Stomach smooth muscle (tissue), 2 donors: ENCODE measurements around the gene WHRN.

Experiments
- H3K27ac ChIP-seq: one replicate; pipeline ENCODE4 v1.7.0; 2013; ENCODE audit warnings: mild to moderate bottlenecking, low read length, inconsistent platforms
- H3K27me3 ChIP-seq, 2 donors: one replicate each; pipeline ENCODE4 v1.7.0; 2013; ENCODE audit warnings: low read length in 2 of 2; ENCODE audit not compliant: insufficient read depth in 2 of 2, control insufficient read depth in 1 of 2
- H3K36me3 ChIP-seq, 2 donors: one replicate each; pipeline ENCODE4 v1.7.0; 2013; ENCODE audit warnings: low read length in 2 of 2; ENCODE audit not compliant: control insufficient read depth in 2 of 2, insufficient read depth in 2 of 2
- H3K4me1 ChIP-seq: one replicate; pipeline ENCODE4 v1.7.0; 2013; ENCODE audit warnings: low read length; ENCODE audit not compliant: control insufficient read depth, insufficient read depth
- H3K4me3 ChIP-seq, 2 donors: one replicate each; pipeline ENCODE4 v1.7.0; 2013; ENCODE audit warnings: low read length in 2 of 2
- H3K9ac ChIP-seq, 2 donors: one replicate each; pipeline ENCODE4 v1.7.0; 2013; ENCODE audit warnings: low read length in 2 of 2, mild to moderate bottlenecking in 1 of 2
- H3K9me3 ChIP-seq, 2 donors: one replicate each; pipeline ENCODE4 v1.7.0; 2013; ENCODE audit warnings: low read length in 2 of 2; ENCODE audit not compliant: control insufficient read depth in 2 of 2
- donor health status: healthy.
- donor health status: Pancreatic carcinoma.

The WHRN gene

DNA sequence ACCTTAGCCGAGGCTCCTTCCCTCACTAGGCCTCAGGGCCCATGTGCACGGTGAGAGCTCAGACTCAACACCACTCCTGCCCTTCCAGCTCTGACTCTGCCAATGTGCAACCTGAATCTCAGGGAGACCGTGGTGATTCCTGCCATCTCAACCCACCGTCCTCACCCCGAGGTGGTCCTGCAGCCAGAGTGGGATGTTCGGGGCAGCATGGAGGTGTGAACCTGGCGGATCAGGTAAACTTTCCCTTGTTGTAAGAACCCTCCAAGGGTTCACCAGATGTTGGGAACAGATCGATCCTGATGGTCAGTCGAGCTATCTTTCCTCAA lies 117.0 kb downstream of the WHRN start:
- peak overlapping the region; percentile 85 for H3K27ac ChIP-seq
- peak overlapping the region; percentile 91 to 97 for H3K4me3 ChIP-seq
- peaks cover 59% of the 10 kb centered on the region for H3K4me1 ChIP-seq
- no peaks in the 10 kb centered on the region for H3K27me3 ChIP-seq
- no peaks in the 10 kb centered on the region for H3K9me3 ChIP-seq
- no peaks in the 10 kb centered on the region for H3K36me3 ChIP-seq
- peak overlapping the region; percentile 83 to 92 for H3K9ac ChIP-seq

DNA sequence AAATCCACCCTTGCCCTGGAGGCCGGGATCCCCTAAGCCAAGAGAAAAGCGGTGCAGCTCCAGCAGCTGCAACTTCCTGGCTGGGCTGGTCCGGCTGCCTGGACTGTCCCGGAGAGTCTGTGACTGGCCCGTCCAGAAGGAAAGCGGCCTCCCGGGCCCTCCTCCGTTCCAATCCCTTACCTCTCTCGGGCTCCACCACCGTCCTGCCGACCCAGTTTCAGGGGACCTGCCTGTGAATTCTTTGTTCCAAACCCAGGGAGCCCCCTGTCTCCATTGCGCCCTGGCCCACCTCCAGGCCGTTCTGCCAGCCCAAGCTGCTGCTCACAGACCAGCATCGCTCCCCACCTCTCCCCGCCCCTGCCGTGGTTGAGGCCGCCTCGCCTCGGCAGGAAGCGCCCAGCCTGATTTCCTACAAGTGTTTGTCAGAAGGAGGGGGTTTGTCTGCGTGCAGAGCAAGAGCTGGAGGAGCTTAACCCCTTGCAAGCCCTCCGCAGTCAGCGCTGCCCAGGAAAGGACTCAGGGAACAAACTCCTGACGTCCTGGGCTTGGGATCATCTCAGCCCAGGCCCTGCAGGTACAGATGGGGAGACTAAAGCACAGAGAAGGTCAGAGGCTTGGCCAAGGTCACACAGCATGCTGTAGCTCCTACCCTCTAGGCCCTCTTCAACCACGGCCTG lies 117.5 kb downstream of the WHRN start, which contains the start of gene AKNA:
AKNA (minus strand) TSS at position 303 of the 677 bp plus-strand sequence. CDS start 6,649 bp downstream, outside the sequence.
- Histone ChIP-seq H3K27me3 (no peaks in the 10 kb centered on the region), H3K36me3 (no peaks in the 10 kb centered on the region), H3K4me1 (peaks cover 63% of the 10 kb centered on the region), H3K9me3 (no peaks in the 10 kb centered on the region), H3K27ac (peak within 1 kb of the TSS; percentile 85), H3K4me3 (peak within 1 kb of the TSS; percentile 91 to 97), H3K9ac (peak within 1 kb of the TSS; percentile 83 to 92)

- Histone ChIP-seq H3K4me3 (peak overlapping the region; percentile 91 to 97), H3K36me3 (no peaks in the 10 kb centered on the region), H3K27me3 (no peaks in the 10 kb centered on the region), H3K9me3 (no peaks in the 10 kb centered on the region), H3K4me1 (peaks cover 68% of the 10 kb centered on the region), H3K9ac (peak overlapping the region; percentile 83 to 92), H3K27ac (peak overlapping the region; percentile 85)
Observed at GRCh38 chr9:114386886-114387679, 118.2 kb downstream of the WHRN start.

DNA sequence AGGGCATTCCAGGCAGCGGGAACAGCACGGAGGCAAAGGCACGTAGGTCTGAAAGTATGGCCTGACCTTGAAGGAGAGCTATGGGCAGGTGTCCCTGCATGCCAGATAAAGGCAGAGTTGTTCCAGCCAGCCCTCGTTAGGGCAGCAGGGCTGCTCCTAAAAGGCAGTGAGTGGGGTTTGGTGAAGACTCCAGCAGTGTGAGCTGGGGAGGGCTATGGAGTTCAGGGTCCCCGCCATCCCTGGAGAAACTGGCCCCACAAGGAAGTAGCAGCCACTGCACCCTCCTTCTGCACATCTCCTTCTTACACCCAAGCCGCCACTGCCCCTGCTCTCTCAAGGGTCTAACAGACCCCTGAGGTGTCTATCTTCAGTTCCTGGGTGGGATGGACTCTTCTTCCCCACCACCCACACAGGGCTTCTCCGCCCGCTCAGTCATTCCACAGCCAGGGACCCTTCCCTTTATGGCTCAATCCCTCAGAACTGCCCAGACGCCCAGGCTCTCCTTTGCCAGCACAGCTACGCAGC lies 118.8 kb downstream of the WHRN start:
- peak overlapping the region; percentile 85 for H3K27ac ChIP-seq
- peak overlapping the region; percentile 83 to 92 for H3K9ac ChIP-seq
- H3K4me3 ChIP-seq: peak overlapping the region; percentile 91 to 97
- peaks cover 0 to 2% of the 10 kb centered on the region in 2 donors for H3K36me3 ChIP-seq
- peaks cover 72% of the 10 kb centered on the region for H3K4me1 ChIP-seq
- no peaks in the 10 kb centered on the region for H3K27me3 ChIP-seq
- H3K9me3 ChIP-seq: no peaks in the 10 kb centered on the region

GRCh38 chr9:114385397-114386181 lies 119.7 kb downstream of the WHRN start:
- peak overlapping the region; percentile 51 to 83 for H3K9ac ChIP-seq
- peak overlapping the region; percentile 91 to 97 for H3K4me3 ChIP-seq
- H3K27ac ChIP-seq: peak overlapping the region; percentile 85
- H3K27me3 ChIP-seq: no peaks in the 10 kb centered on the region
- peaks cover 72% of the 10 kb centered on the region for H3K4me1 ChIP-seq
- peaks cover 0 to 2% of the 10 kb centered on the region in 2 donors for H3K36me3 ChIP-seq
- no peaks in the 10 kb centered on the region for H3K9me3 ChIP-seq

GRCh38 chr9:114384836-114385396 lies 120.4 kb downstream of the WHRN start:
- no peaks in the 10 kb centered on the region for H3K27me3 ChIP-seq
- H3K4me1 ChIP-seq: peaks cover 68% of the 10 kb centered on the region
- H3K9ac ChIP-seq: peak overlapping the region in 1 of 2 donors; percentile 49
- H3K36me3 ChIP-seq: peaks cover 0 to 2% of the 10 kb centered on the region in 2 donors
- H3K27ac ChIP-seq: peak overlapping the region; percentile 85
- H3K9me3 ChIP-seq: no peaks in the 10 kb centered on the region
- H3K4me3 ChIP-seq: no peak overlapping the region

- Histone ChIP-seq H3K9me3 (no peaks in the 10 kb centered on the region), H3K9ac (no peak overlapping the region), H3K36me3 (peaks cover 0 to 5% of the 10 kb centered on the region in 2 donors), H3K4me3 (no peak overlapping the region), H3K27ac (no peak overlapping the region), H3K4me1 (peaks cover 63% of the 10 kb centered on the region), H3K27me3 (no peaks in the 10 kb centered on the region)
Observed at GRCh38 chr9:114384341-114384740, 120.9 kb downstream of the WHRN start.

- peak overlapping the region; percentile 18 to 57 for H3K4me3 ChIP-seq
Observed at GRCh38 chr9:114383521-114384231, 121.6 kb downstream of the WHRN start.

DNA sequence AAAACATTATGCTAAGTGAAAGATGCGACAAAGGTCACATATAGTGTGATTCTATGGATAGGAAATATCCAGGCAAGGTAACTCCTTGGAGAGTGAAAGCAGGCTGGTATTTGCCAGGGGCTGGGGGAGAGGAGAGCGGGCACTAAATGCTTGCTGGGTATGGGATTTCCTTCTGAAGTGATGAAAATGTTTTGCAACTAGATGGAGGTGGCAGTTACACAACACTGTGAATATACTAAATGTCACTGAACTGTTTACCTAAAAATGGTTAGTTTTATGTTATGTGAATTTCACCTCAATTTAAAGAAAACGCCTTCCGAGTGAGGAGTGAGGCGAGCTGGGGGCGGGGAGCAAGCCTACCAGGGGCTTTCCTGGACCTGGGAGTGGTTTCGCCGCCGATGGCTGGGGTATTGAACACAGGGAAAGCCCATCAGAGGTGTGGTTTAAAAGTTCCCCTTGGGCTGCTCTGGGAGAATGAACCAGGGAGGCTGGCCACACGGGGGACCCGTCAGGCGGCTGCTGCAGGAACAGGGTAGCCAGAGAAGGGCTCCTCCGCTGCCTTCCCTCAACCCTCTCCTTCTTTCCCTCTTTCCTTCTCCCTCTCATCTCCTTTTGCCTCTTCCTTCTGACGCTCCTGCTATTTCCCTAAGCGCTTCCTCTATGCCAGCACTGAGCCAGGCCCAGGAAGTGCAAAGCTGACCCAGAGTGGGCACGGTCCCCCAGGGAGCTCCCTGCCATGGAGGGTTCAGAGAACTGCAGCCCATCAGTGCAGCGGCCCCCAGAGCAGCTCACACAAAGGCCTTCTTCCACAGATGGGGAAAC lies 122.4 kb downstream of the WHRN start:
- peaks cover 52% of the 10 kb centered on the region for H3K4me1 ChIP-seq
- peak overlapping the region; percentile 18 to 57 for H3K4me3 ChIP-seq
- H3K27ac ChIP-seq: peak overlapping the region; percentile 71
- H3K9me3 ChIP-seq: no peaks in the 10 kb centered on the region
- H3K36me3 ChIP-seq: peaks cover 5 to 10% of the 10 kb centered on the region in 2 donors
- H3K27me3 ChIP-seq: no peaks in the 10 kb centered on the region
- peak overlapping the region; percentile 1 to 58 for H3K9ac ChIP-seq

More at GRCh38 chr9:114383521-114384231, 121.6 kb downstream of the WHRN start:
- peaks cover 60% of the 10 kb centered on the region for H3K4me1 ChIP-seq
- H3K27ac ChIP-seq: peak overlapping the region; percentile 71
- peak overlapping the region; percentile 1 to 58 for H3K9ac ChIP-seq
- H3K36me3 ChIP-seq: peaks cover 4 to 8% of the 10 kb centered on the region in 2 donors
- no peaks in the 10 kb centered on the region for H3K27me3 ChIP-seq
- H3K9me3 ChIP-seq: no peaks in the 10 kb centered on the region
